Subcutaneous abdominal adipose tissue (tissue), 5 donors: Measurements from ENCODE around the gene DPP6.

Source experiments
- H3K27ac ChIP-seq: one replicate; pipeline ENCODE4 v1.7.0; 2013; ENCODE audit warnings: low read depth, mild to moderate bottlenecking, inconsistent platforms, low read length, moderate library complexity
- H3K27me3 ChIP-seq, 5 donors: one replicate each; pipeline ENCODE4 v1.7.0; 2013; ENCODE audit warnings: low read length in 5 of 5, inconsistent platforms in 1 of 5; ENCODE audit not compliant: control insufficient read depth in 5 of 5, insufficient read depth in 4 of 5
- H3K36me3 ChIP-seq, 5 donors: one replicate each; pipeline ENCODE4 v1.7.0; 2013; ENCODE audit warnings: low read length in 5 of 5; ENCODE audit not compliant: control insufficient read depth in 5 of 5, insufficient read depth in 5 of 5
- H3K4me1 ChIP-seq, 5 donors: one replicate each; pipeline ENCODE4 v1.7.0; 2013; ENCODE audit warnings: low read length in 5 of 5, mild to moderate bottlenecking in 3 of 5, moderate library complexity in 1 of 5; ENCODE audit not compliant: control insufficient read depth in 5 of 5, insufficient read depth in 5 of 5
- H3K4me3 ChIP-seq, 5 donors: one replicate each; pipeline ENCODE4 v1.7.0; 2013; ENCODE audit warnings: low read length in 5 of 5, low read depth in 1 of 5
- H3K9ac ChIP-seq, 5 donors: one replicate each; pipeline ENCODE4 v1.7.0; 2013; ENCODE audit warnings: low read length in 5 of 5, mild to moderate bottlenecking in 4 of 5, moderate library complexity in 3 of 5
- H3K9me3 ChIP-seq, 5 donors: one replicate each; pipeline ENCODE4 v1.7.0; 2013; ENCODE audit warnings: low read length in 5 of 5; ENCODE audit not compliant: control insufficient read depth in 5 of 5
- donor health status: healthy.
- donor health status: healthy.
- donor health status: healthy.
- donor health status: healthy.
- donor health status: healthy.

The DPP6 gene

DNA sequence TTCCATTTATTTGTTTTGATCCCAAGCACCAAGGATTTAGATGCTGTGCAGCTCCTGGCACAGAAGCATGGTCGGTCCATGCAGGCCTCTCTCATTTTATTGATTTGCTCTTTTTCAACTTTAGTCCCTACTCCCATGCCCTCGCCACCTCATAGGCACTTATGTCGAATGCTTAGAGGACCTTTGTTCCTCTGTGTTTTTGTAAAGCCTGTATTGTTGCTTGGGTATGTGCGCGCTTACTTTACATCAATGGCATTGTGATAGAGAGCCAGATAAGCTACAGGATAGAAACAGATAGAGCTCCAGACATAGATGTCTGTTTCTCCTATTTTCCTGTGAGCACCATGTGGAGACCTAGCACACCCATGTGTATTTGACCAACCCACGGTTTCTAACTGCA lies 725.7 kb downstream of the DPP6 start:
- Histone ChIP-seq H3K4me1 (no peaks in the 10 kb centered on the region), H3K4me3 (no peak overlapping the region), H3K27ac (no peak overlapping the region), H3K9me3 (peaks cover 0 to 3% (median 0%) of the 10 kb centered on the region in 5 donors), H3K27me3 (no peaks in the 10 kb centered on the region), H3K9ac (no peak overlapping the region), H3K36me3 (no peaks in the 10 kb centered on the region)

DNA sequence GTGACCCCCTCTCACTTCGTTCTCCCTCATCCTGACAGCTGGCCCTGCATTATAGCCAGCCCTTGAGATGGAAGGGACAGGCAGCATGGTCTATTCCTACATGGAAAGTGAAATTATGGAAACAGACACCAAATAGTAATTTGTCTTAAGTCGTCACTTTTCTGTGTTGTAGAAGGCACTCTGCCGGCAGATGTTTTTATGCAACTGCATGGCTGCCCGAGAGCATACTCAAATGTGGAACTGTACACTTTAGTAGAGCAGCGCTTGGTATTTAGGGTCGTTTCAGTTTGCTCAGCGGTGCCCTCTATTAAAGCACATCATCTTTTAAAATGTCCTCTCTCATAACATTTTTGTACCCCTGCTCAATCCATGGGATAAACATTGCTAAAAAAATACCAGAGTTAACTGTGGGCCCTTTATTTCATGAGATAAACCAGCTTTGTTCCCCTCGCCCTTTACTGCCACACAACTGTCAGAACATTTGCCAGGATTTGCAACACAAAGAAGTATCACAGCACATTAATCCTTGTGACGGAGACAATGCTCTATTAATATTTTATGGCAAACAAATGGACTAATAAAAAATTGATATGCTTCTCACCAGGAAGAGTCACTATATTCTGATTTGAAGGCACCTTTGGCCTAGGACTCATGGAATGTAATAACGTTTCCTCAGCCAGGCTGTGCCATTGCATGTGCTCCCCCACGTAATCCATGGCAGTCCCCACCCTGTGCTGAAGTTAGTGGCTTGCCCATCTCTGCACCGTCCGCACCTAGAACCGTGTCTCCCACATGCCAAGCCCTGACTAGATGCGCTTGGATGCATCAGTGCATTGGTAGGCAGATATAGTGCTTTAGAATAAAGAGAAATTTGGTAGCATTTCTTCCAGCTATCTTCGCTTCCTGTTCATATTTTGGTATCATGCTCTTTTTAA lies 729.4 kb downstream of the DPP6 start:
- Histone ChIP-seq H3K9ac (no peak overlapping the region), H3K36me3 (no peaks in the 10 kb centered on the region), H3K27me3 (no peaks in the 10 kb centered on the region), H3K9me3 (peaks cover 4 to 21% (median 9%) of the 10 kb centered on the region in 5 donors), H3K27ac (no peak overlapping the region), H3K4me1 (no peaks in the 10 kb centered on the region), H3K4me3 (no peak overlapping the region)

DNA sequence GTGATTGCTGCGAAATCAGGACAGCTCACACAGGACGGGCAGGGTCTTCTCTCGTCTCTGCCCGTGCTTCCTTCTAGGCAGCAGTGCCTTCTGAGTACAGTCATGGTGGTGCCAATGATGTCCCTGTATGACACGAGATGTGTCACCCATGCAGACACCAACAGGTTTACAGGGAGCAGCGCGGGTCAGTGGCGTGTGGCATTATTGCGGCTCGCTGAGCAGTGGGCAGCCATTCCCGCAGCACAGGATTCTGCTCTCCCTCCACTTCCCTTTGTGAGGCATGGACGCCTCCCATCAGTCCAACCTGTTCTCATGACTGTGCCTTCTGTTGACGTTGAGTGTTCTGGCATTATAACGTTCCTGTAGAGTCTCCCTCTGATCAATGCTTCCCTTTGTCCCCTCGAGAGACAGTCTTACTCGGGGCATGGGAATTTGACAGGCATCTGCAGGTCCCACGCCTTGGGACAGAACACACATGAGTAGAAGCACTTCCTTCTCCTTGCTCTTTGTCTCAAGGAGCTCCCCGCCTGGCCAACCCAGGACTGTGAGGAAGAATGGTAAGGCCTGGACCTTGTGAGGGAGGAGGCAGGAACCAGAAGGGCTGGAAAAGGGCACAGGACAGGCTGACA lies 731.2 kb downstream of the DPP6 start:
- no peak overlapping the region for H3K27ac ChIP-seq
- no peaks in the 10 kb centered on the region for H3K27me3 ChIP-seq
- H3K36me3 ChIP-seq, result no peaks in the 10 kb centered on the region
- peaks cover 4 to 21% (median 9%) of the 10 kb centered on the region in 5 donors for H3K9me3 ChIP-seq
- H3K9ac ChIP-seq, result no peak overlapping the region
- no peak overlapping the region for H3K4me3 ChIP-seq
- no peaks in the 10 kb centered on the region for H3K4me1 ChIP-seq

DNA sequence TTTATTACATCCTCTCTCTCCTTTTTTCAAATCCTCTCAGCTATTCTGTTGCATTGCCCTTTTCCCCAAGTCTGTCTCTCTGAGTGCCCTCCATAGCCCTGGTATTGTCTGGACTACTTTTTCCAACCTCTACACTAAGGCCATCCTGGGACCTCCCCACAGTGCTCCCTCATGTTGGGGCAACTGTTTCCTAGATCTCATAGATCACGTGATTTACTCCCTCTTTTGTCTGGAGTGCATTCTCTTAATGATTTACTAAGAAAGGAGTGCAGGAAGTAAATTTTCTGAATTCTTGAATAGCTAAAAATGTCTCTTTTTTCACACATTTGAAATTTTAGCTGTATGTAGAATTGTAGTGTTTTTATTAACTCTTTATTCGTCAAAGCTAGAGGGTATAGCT lies 733.7 kb downstream of the DPP6 start:
- no peaks in the 10 kb centered on the region for H3K4me1 ChIP-seq

DNA sequence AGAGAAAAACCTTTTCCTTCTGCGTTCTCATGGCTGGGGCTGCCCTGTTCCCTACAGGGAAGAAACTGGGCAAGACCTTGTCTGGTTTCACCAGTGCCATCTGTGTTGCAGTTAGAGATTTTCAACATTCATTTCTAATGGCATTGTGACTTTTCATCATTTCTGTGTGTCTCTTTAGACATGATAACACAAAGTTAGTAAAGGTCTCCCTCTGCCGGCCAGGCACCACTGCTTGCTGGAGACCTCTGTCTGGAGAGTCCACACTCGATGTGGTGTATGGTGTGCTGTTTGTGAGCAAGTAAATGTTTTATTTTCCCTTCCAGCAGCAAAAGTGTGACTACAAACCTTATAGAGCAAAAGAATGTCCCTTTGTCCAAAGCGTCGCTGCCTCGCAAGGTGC lies 737.2 kb downstream of the DPP6 start:
- Histone ChIP-seq H3K27me3 (peaks cover 0 to 10% (median 5%) of the 10 kb centered on the region in 5 donors), H3K4me3 (no peak overlapping the region), H3K9me3 (peaks cover 2 to 11% (median 9%) of the 10 kb centered on the region in 5 donors), H3K4me1 (peaks cover 0 to 7% (median 0%) of the 10 kb centered on the region in 5 donors), H3K27ac (no peak overlapping the region), H3K36me3 (no peaks in the 10 kb centered on the region), H3K9ac (no peak overlapping the region)

More for the DNA sequence above, 733.7 kb downstream of the DPP6 start:
- no peaks in the 10 kb centered on the region for H3K36me3 ChIP-seq
- H3K4me3 ChIP-seq, result no peak overlapping the region
- peaks cover 0 to 5% (median 0%) of the 10 kb centered on the region in 5 donors for H3K27me3 ChIP-seq
- H3K9me3 ChIP-seq, result peaks cover 4 to 21% (median 11%) of the 10 kb centered on the region in 5 donors
- no peak overlapping the region for H3K27ac ChIP-seq
- H3K9ac ChIP-seq, result no peak overlapping the region

DNA sequence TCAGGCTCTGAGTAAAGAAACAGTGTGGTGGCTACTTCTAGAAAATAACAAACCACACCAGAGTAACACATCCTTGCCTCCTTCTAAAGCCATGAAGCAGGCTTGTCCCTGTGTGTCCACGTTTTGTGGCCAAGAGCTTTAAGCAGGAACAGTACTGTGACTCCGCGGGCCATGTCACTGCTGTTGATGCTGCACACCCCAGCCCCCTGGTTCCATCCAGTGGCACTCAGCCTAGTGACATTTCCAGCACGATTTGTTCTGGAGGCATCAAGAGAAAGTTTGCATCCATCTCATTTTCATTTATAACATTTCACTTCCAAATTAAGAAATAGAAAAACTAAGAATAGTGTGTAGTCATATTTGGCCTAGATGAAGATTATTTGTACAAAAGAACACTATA lies 739.4 kb downstream of the DPP6 start:
- no peak overlapping the region for H3K4me3 ChIP-seq
- no peak overlapping the region for H3K9ac ChIP-seq
- peaks cover 0 to 8% (median 0%) of the 10 kb centered on the region in 5 donors for H3K4me1 ChIP-seq
- H3K36me3 ChIP-seq, result no peaks in the 10 kb centered on the region
- H3K9me3 ChIP-seq, result peaks cover 0 to 3% (median 0%) of the 10 kb centered on the region in 5 donors
- peaks cover 0 to 17% (median 12%) of the 10 kb centered on the region in 5 donors for H3K27me3 ChIP-seq
- no peak overlapping the region for H3K27ac ChIP-seq

DNA sequence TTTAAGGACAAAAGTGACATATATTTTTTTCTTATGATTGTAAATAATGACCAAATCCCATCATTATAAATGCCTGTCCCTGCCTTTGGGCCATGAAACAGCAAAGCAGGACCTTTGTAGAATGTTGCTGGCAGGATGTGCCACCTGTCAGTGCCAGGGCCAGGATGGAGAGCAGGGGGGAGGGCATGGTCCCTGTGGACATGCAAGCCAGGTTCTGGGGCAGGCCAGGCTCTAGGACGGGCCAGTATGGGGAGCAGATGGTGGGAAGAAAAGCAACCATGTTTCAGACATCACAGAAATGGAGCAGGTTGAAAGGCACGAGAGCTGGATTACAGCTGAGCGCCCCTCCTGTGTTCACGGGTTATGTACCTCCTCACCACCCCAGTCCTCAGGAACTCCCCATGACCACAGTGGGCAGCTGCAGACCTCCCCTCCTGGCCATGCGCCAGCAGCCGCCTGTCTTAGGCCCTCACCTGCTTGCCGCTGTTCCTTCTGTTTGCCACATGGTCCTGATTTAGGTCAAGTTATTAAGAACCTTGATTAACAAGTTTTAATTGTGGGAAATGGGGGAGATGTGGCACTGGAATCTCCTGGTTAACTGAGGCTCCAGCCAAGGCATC lies 740.3 kb downstream of the DPP6 start:
- Histone ChIP-seq H3K27me3 (peaks cover 0 to 17% (median 12%) of the 10 kb centered on the region in 5 donors), H3K4me3 (no peak overlapping the region), H3K36me3 (no peaks in the 10 kb centered on the region), H3K27ac (no peak overlapping the region), H3K9ac (no peak overlapping the region), H3K9me3 (peaks cover 0 to 3% (median 0%) of the 10 kb centered on the region in 5 donors), H3K4me1 (peaks cover 0 to 8% (median 0%) of the 10 kb centered on the region in 5 donors)

DNA sequence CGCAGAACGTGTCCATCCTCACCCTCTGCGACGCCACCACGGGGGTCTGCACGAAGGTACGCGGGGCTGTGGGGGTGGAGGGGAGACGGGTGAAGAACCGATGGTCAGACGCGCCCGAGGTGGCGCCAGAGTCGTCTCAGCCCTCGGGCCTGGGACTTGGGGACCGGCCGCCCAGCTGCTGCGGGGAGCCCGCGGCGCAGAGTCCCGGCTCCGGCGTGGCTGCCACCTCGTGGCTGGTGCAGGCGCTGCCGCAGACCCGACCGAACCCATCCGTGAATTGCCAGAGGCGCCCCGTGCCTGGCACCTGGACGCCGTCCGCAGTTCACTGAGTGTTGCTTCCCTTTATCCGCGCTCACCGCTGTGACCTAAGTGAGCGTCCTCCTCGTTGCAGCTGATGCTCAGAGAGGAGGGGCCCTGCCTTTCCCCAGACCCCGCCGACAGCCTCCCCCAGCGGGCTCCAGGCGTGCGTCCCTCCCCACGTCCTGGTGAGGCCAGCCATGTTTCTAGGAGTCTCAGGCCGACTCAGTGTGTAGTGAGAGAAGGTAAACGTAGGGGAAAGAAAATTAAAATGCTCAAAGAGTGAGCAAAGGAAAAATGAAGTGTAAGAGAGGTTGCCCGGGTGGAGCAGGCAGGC lies 742.1 kb downstream of the DPP6 start:
- peaks cover 4 to 17% (median 13%) of the 10 kb centered on the region in 5 donors for H3K27me3 ChIP-seq
- H3K27ac ChIP-seq, result no peak overlapping the region
- peak overlapping the region in 1 of 5 donors; percentile 38 for H3K4me3 ChIP-seq
- H3K36me3 ChIP-seq, result no peaks in the 10 kb centered on the region
- peaks cover 0 to 8% (median 0%) of the 10 kb centered on the region in 5 donors for H3K4me1 ChIP-seq
- H3K9ac ChIP-seq, result no peak overlapping the region
- H3K9me3 ChIP-seq, result no peaks in the 10 kb centered on the region

DNA sequence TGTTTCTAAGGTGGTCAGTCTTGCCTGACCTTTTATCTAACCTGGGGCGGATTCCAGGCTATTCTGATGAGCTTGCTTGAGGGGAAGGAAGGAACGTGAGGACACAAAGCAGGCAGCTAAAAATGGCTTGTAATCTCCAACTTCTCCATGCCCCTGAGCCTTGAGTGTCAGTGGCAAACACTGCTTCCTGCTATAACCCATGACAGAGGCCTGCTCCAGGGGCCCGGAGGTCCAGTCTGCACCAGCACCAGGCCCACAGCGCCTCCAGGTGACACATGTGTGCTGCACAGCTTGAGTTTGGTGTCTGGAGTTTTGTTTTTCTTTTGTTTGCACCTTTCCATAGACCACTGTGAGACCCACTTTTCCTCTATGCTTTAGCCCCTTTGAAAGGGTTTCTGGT lies 742.8 kb downstream of the DPP6 start:
- Histone ChIP-seq H3K4me3 (no peak overlapping the region), H3K9ac (no peak overlapping the region), H3K27me3 (peaks cover 4 to 17% (median 12%) of the 10 kb centered on the region in 5 donors), H3K9me3 (no peaks in the 10 kb centered on the region), H3K4me1 (peaks cover 0 to 8% (median 0%) of the 10 kb centered on the region in 5 donors), H3K36me3 (no peaks in the 10 kb centered on the region), H3K27ac (no peak overlapping the region)
